Transverse colon (tissue), 3 donors: ENCODE data around the gene ARHGEF10L.

Experiments
- CTCF ChIP-seq, 5 experiments: fragments of 200-600 bp in 3 of 5; fragments of 450-650 bp in 2 of 5; sonication (generic) in 3 of 5; IDR thresholded peaks; 1 replicate in 2 of 5; 2 replicates in 3 of 5; pipeline ENCODE4 v1.5.1; 2016 to 2017; ENCODE audit warnings: antibody characterized with exemption in 5 of 5, inconsistent platforms in 3 of 5, mild to moderate bottlenecking in 2 of 5, moderate library complexity in 1 of 5
- POLR2A ChIP-seq: fragments of 450-650 bp; IDR thresholded peaks from one replicate; pipeline ENCODE4 v1.6.1; 2016; ENCODE audit warnings: antibody characterized with exemption, mild to moderate bottlenecking, moderate library complexity

- TF ChIP-seq POLR2A (no peak), CTCF (IDR thresholded peaks at IDR 0.05) (no peak)
These were observed 161.7 kb downstream of the ARHGEF10L start for GRCh38 chr1:17700945-17701810.
